Keratinocyte (primary cell): Measurements from ENCODE around the gene PLEKHS1. TPM values are rescaled to one million over a fixed set of nuclear protein-coding genes. Genes with fewer than 3 reads are reported as not detected.
"Not testable (repeated sequence)": the region's sequence is repeated elsewhere in the genome, so short reads cannot be mapped to it uniquely, and the experiment has no call there.

ENCODE experiments used
- DNase-seq: peaks from one replicate; pipeline ENCODE4 v3.0.0-alpha.2; 2011; ENCODE audit warnings: low read depth, missing footprints, low spot score
- FAIRE-seq: peaks from 2 replicates; lab custom pipeline; 2011; peaks lifted over from hg19 to GRCh38; lab: Jason Lieb, UNC
- H2AFZ ChIP-seq: 2 replicates; pipeline ENCODE4 v1.6.0; 2012; ENCODE audit warnings: low read length, control low read depth, inconsistent platforms; ENCODE audit not compliant: control insufficient read depth
- H3K27ac ChIP-seq: 2 replicates; pipeline ENCODE4 v1.5.1; 2011; ENCODE audit warnings: low read length; ENCODE audit not compliant: control insufficient read depth, insufficient read depth
- H3K27me3 ChIP-seq: 3 replicates; pipeline ENCODE4 v1.6.0; 2011; ENCODE audit warnings: low read length; ENCODE audit not compliant: control insufficient read depth, insufficient read depth; ENCODE audit errors: extremely low read depth
- H3K36me3 ChIP-seq, 2 experiments: 2 replicates in 1 of 2; 3 replicates in 1 of 2; pipeline ENCODE4 v1.5.1; 2011; ENCODE audit warnings: low read length in 2 of 2, mild to moderate bottlenecking in 1 of 2; ENCODE audit not compliant: control insufficient read depth in 2 of 2, insufficient read depth in 2 of 2; ENCODE audit errors: extremely low read depth in 1 of 2
- H3K4me1 ChIP-seq: 3 replicates; pipeline ENCODE4 v1.5.1; 2011; ENCODE audit warnings: low read length; ENCODE audit not compliant: control insufficient read depth, insufficient read depth; ENCODE audit errors: extremely low read depth
- H3K4me2 ChIP-seq: 3 replicates; pipeline ENCODE4 v1.6.0; 2011; ENCODE audit warnings: low read depth, low read length; ENCODE audit not compliant: control insufficient read depth, insufficient read depth; ENCODE audit errors: extremely low read depth
- H3K4me3 ChIP-seq, 3 experiments: fragments of 200-600 bp in 1 of 3; sonication (generic) in 1 of 3; 2 replicates in 2 of 3; 3 replicates in 1 of 3; pipeline ENCODE4 v1.5.1; 2011 to 2016; ENCODE audit warnings: low read length in 3 of 3, mild to moderate bottlenecking in 3 of 3, control low read depth in 2 of 3, inconsistent platforms in 1 of 3, low read depth in 1 of 3, mixed read lengths in 1 of 3, mixed run types in 1 of 3, moderate library complexity in 1 of 3; ENCODE audit not compliant: control insufficient read depth in 2 of 3, insufficient read depth in 2 of 3; ENCODE audit errors: extremely low read depth in 1 of 3
- H3K79me2 ChIP-seq: 2 replicates; pipeline ENCODE4 v1.6.0; 2012; ENCODE audit warnings: low read length; ENCODE audit not compliant: control insufficient read depth, insufficient read depth
- H3K9ac ChIP-seq: 3 replicates; pipeline ENCODE4 v1.6.0; 2011; ENCODE audit warnings: low read length; ENCODE audit not compliant: control insufficient read depth, insufficient read depth; ENCODE audit errors: extremely low read depth
- H3K9me1 ChIP-seq: 3 replicates; pipeline ENCODE4 v1.6.0; 2011; ENCODE audit warnings: low read length; ENCODE audit not compliant: control insufficient read depth, insufficient read depth; ENCODE audit errors: extremely low read depth
- H3K9me3 ChIP-seq: 2 replicates; pipeline ENCODE4 v1.5.1; 2012; ENCODE audit warnings: low read depth, low read length; ENCODE audit not compliant: control insufficient read depth
- H4K20me1 ChIP-seq: 3 replicates; pipeline ENCODE4 v1.6.0; 2011; ENCODE audit warnings: low read length; ENCODE audit not compliant: control insufficient read depth, insufficient read depth; ENCODE audit errors: extremely low read depth
- EZH2 ChIP-seq: IDR thresholded peaks from one replicate; pipeline ENCODE4 v1.6.1; 2012; ENCODE audit warnings: inconsistent platforms, mild to moderate bottlenecking, low read length, moderate library complexity
- dilution Hi-C: fragments of 300-500 bp; cut with MboI; formaldehyde crosslinking; loops from one replicate; pipeline ENCODE4 v1.7.0; 2020; ENCODE audit warnings: low sequenced_read_pairs; ENCODE audit not compliant: extremely low pct_ligation_motif_present
- polyA plus RNA-seq, 5 experiments: library from polyadenylated mRNA; depleted of rRNA in 3 of 5; stranded (reverse) in 3 of 5; stranded (forward) in 1 of 5; unstranded in 1 of 5; fragments of >200 nt; gene quantifications; 1 replicate in 1 of 5; 2 replicates in 3 of 5; 3 replicates in 1 of 5; pipeline versions ENCODE4 v1.2.1 to v1.2.3, GENCODE V29; 2011 to 2012; ENCODE audit warnings: missing spikeins in 2 of 5, low read depth in 1 of 5, low replicate concordance in 1 of 5
- TF ChIP-seq, protein P1 (sequence below), 3 experiments: IDR thresholded peaks in 1 of 3; conservative IDR thresholded peaks in 1 of 3; optimal IDR thresholded peaks in 1 of 3; 2 replicates in 2 of 3; 3 replicates in 1 of 3; pipeline versions ENCODE3 to v1.5.1; 2011; ENCODE audit warnings: low read length in 3 of 3, mild to moderate bottlenecking in 3 of 3, moderate library complexity in 2 of 3, control low read depth in 1 of 3, inconsistent platforms in 1 of 3; ENCODE audit not compliant: insufficient read depth in 2 of 3; ENCODE audit errors: extremely low read depth in 1 of 3

Gene PLEKHS1
- polyA plus RNA-seq, 1 donor (not counting 4 experiments of a cell fraction or from before 2014, with no cell fraction given), result not detected

DNA sequence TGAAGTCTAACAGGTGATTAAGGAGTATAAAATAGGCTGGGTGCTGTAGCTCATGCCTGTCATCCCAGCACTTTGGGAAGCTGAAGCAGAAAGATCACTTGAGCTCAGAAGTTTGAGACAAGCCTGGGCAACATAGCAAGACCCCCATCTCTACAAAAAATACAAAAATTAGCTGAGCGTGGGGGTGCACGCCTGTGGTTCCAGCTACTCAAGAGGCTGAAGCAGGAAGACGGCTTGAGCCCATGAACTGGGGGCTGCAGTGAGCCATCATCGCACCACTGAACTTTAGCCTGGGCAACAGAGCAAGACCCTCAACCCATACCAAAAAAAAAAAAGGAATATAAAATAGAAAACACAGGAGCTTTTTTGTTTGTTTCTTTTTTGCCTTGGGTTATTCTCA lies 55.0 kb downstream of the PLEKHS1 start:
- no peak overlapping the region for H3K4me3 ChIP-seq
- H3K4me1 ChIP-seq, result no peaks in the 10 kb centered on the region
- DNase-seq (no peak), FAIRE-seq (no peak)
- TF ChIP-seq, protein P1, sequence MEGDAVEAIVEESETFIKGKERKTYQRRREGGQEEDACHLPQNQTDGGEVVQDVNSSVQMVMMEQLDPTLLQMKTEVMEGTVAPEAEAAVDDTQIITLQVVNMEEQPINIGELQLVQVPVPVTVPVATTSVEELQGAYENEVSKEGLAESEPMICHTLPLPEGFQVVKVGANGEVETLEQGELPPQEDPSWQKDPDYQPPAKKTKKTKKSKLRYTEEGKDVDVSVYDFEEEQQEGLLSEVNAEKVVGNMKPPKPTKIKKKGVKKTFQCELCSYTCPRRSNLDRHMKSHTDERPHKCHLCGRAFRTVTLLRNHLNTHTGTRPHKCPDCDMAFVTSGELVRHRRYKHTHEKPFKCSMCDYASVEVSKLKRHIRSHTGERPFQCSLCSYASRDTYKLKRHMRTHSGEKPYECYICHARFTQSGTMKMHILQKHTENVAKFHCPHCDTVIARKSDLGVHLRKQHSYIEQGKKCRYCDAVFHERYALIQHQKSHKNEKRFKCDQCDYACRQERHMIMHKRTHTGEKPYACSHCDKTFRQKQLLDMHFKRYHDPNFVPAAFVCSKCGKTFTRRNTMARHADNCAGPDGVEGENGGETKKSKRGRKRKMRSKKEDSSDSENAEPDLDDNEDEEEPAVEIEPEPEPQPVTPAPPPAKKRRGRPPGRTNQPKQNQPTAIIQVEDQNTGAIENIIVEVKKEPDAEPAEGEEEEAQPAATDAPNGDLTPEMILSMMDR (optimal IDR thresholded peaks at IDR 0.05 in 1 of 3, IDR thresholded peaks at IDR 0.05 in 1 of 3, conservative IDR thresholded peaks at IDR 0.05 in 1 of 3; ENCODE audit: extremely low read depth in 1 of 3, insufficient read depth in 2 of 3, low read length in 3 of 3), result no peak
- TF ChIP-seq EZH2, result no peak
- peaks cover 13% of the 10 kb centered on the region for H3K27me3 ChIP-seq
- no peaks in the 10 kb centered on the region for H4K20me1 ChIP-seq
- H2AFZ ChIP-seq, result no peak overlapping the region
- H3K36me3 ChIP-seq, result no peaks in the 10 kb centered on the region
- H3K4me2 ChIP-seq, result no peak overlapping the region
- dilution Hi-C loops, result no loop called here
- no peaks in the 10 kb centered on the region for H3K9me3 ChIP-seq
- no peaks in the 10 kb centered on the region for H3K79me2 ChIP-seq
- H3K27ac ChIP-seq, result no peak overlapping the region
- H3K9ac ChIP-seq, result no peak overlapping the region
- no peaks in the 10 kb centered on the region for H3K9me1 ChIP-seq

DNA sequence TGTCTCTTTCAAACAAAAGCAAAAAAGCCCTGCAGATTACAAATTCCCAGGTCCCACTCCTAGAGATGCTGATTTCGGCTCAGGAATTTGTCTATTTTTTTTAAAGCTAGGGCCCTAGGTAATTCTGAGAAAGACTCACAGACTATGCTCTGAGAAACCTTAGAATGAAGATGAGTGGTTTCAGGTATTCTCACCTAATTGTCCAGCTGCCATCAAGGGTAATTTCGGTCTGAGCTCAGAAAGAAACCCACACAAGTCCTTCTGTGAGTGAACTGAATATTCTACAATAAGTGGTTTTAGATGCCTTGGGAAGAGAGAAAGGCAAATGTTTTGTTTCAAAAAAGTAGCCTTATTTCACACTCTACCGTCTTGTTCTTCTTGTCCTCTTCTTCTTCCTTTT lies 56.7 kb downstream of the PLEKHS1 start:
- Histone ChIP-seq H3K27me3 (peaks cover 14% of the 10 kb centered on the region), H3K4me3 (no peak overlapping the region), H3K36me3 (no peaks in the 10 kb centered on the region), H3K9ac (no peak overlapping the region), H3K4me2 (no peak overlapping the region), H4K20me1 (no peaks in the 10 kb centered on the region), H3K9me3 (no peaks in the 10 kb centered on the region), H3K27ac (no peak overlapping the region), H3K79me2 (no peaks in the 10 kb centered on the region), H3K4me1 (no peaks in the 10 kb centered on the region), H2AFZ (no peak overlapping the region), H3K9me1 (no peaks in the 10 kb centered on the region)
- DNase-seq (no peak), FAIRE-seq (no peak)
- TF ChIP-seq EZH2, result no peak
- TF ChIP-seq, protein P1 (optimal IDR thresholded peaks at IDR 0.05 in 1 of 3, IDR thresholded peaks at IDR 0.05 in 1 of 3, conservative IDR thresholded peaks at IDR 0.05 in 1 of 3; ENCODE audit: extremely low read depth in 1 of 3, insufficient read depth in 2 of 3, low read length in 3 of 3), result no peak
- dilution Hi-C loops, result no loop called here

DNA sequence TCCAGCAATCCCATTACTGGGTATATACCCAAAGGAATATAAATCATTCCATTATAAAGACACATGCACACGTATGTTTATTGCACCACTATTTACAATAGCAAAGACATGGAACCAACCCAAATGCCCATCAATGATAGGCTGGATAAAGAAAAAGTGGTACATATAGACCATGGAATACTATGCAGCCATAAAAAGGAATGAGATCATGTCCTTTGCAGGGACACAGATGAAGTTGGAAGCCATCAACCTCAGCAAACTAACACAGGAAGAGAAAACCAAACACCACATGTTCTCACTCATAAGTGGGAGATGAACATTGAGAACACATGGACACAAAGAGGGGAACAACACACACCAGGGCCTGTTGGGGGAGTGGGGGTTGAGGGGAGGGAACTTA lies 63.2 kb downstream of the PLEKHS1 start:
- H3K27me3 ChIP-seq, H3K4me3 ChIP-seq, H3K4me2 ChIP-seq, DNase-seq, dilution Hi-C loops, H4K20me1 ChIP-seq, H3K9ac ChIP-seq, FAIRE-seq, H3K36me3 ChIP-seq, H3K79me2 ChIP-seq, H3K9me3 ChIP-seq, H3K27ac ChIP-seq, H2AFZ ChIP-seq, H3K9me1 ChIP-seq, H3K4me1 ChIP-seq: not testable (repeated sequence)
